ENCODE results near the gene ZSCAN26.

Gene ZSCAN26

GRCh38 chr6:28266962-28267694 is at the start of gene ZSCAN26:
Gene ZSCAN26, plus strand, starts transcription at chr6:28267143. Its CDS starts 4,777 bp downstream, at chr6:28271920.
- DNase-seq: peak; percentile 64 to 93 (median 80)

GRCh38 chr6:28217890-28218289 is 49.1 kb upstream of the ZSCAN26 start:
- DNase-seq: no peak

- DNase-seq: peak in 1 of 6 experiments; percentile 13
Observed at GRCh38 chr6:28218312-28219248, 48.4 kb upstream of the ZSCAN26 start.

GRCh38 chr6:28220257-28221133 is 46.4 kb upstream of the ZSCAN26 start:
- DNase-seq: no peak

GRCh38 chr6:28224131-28225055 is 42.5 kb upstream of the ZSCAN26 start:
- DNase-seq: no peak

GRCh38 chr6:28225056-28225834 is 41.7 kb upstream of the ZSCAN26 start, which contains the start of gene ZSCAN9:
Gene ZSCAN9, plus strand, starts transcription at chr6:28225275. Its CDS starts 1,810 bp downstream, at chr6:28227085.
- peak in 1 of 6 experiments; percentile 11 for DNase-seq

- no peak for DNase-seq
Observed at GRCh38 chr6:28226460-28226859, 40.5 kb upstream of the ZSCAN26 start.

- DNase-seq: no peak
Observed at GRCh38 chr6:28232785-28233184, 34.2 kb upstream of the ZSCAN26 start.

- no peak for DNase-seq
Observed at GRCh38 chr6:28235912-28236452, 31.0 kb upstream of the ZSCAN26 start.

- no peak for DNase-seq
Observed at GRCh38 chr6:28239636-28240035, 27.3 kb upstream of the ZSCAN26 start.

- DNase-seq: no peak
Observed at GRCh38 chr6:28240471-28240870, 26.5 kb upstream of the ZSCAN26 start.

- no peak for DNase-seq
Observed at GRCh38 chr6:28243946-28244345, 23.0 kb upstream of the ZSCAN26 start.

- DNase-seq: no peak
Observed at GRCh38 chr6:28245206-28245941, 21.6 kb upstream of the ZSCAN26 start.

GRCh38 chr6:28248916-28249315 is 18.0 kb upstream of the ZSCAN26 start:
- no peak for DNase-seq

GRCh38 chr6:28250747-28251146 is 16.2 kb upstream of the ZSCAN26 start:
- no peak for DNase-seq

GRCh38 chr6:28251661-28252008 is 15.3 kb upstream of the ZSCAN26 start:
- peak in 1 of 6 experiments; percentile 7 for DNase-seq

- DNase-seq: peak; percentile 61 to 86 (median 67)
Observed at GRCh38 chr6:28252009-28252975, 14.7 kb upstream of the ZSCAN26 start, which contains the start of gene ZKSCAN4. Gene ZKSCAN4, minus strand, starts transcription at chr6:28252269. Its CDS starts 289 bp downstream, at chr6:28251980.

- DNase-seq: no peak
Observed at GRCh38 chr6:28254121-28254519, 12.8 kb upstream of the ZSCAN26 start.
